Measurements from ENCODE around the gene CLASRP. TPM values are rescaled to one million over a fixed set of nuclear protein-coding genes. Genes with fewer than 3 reads are reported as not detected.

The CLASRP gene
- polyA plus RNA-seq, 6 donors from 2014 or later: 6.5 to 30.2 (median 9.7) TPM

DNA sequence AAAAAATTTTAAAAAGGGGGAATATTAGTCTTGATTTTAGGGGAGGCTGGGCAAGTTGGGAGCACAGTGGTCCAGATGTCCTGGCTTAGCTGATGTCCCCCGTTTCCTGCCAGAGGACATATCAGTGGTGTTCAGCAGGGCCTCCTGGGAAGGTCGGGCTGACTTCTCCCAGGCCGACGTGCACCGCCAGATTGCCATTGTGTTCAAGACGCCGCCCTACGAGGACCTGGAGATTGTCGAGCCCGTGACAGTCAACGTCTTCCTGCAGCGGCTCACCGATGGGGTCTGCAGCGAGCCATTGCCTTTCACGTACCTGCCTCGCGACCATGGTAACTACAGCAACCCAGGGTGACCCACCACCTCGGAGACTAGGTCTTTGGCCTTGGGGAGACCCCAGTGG lies 6.4 kb upstream of the CLASRP start:
- H3K36me3 Mint-ChIP-seq: peaks cover 10 to 13% of the 10 kb centered on the region in 2 donors
- peaks cover 0 to 4% (median 0%) of the 10 kb centered on the region in 7 donors for H3K9me3 Mint-ChIP-seq
- H3K4me3 Mint-ChIP-seq: peak overlapping the region in 1 of 8 donors; percentile 42
- no peak overlapping the region for H3K27ac Mint-ChIP-seq
- peaks cover 2 to 5% (median 4%) of the 10 kb centered on the region in 3 donors for H3K4me1 Mint-ChIP-seq
- H3K27me3 Mint-ChIP-seq: no peaks in the 10 kb centered on the region
- no peak for ATAC-seq (ENCODE audit: low read depth in 2 of 2)
- DNase-seq: no peak

DNA sequence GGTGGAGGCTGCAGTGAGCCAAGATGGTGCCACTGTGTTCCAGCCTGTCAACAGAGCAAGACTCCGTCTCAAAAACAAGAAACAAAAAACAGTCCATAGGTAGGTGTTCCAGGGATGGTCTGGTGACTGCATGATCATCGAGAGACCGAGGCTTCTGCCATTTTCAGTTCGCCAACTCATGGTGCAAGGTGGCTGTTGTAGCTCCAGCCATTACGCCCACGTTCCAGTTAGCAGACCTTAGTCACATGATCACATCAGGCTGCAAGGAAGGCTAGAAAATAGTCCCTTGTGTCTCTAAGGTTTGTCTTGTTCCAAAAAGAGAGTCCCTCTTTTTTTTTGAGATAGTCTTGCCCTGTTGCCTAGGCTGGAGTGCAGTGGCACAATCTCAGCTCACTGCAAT lies 3.1 kb upstream of the CLASRP start:
- Mint-ChIP-seq H3K27me3 (no peaks in the 10 kb centered on the region), H3K36me3 (peaks cover 12 to 27% of the 10 kb centered on the region in 2 donors), H3K4me3 (peak overlapping the region in 2 of 8 donors; percentile 25 to 41), H3K4me1 (peaks cover 21 to 24% (median 23%) of the 10 kb centered on the region in 3 donors), H3K27ac (peak overlapping the region in 1 of 6 donors; percentile 16), H3K9me3 (peaks cover 0 to 4% (median 0%) of the 10 kb centered on the region in 7 donors)
- no peak for DNase-seq
- no peak for ATAC-seq (ENCODE audit: low read depth in 2 of 2)

GRCh38 chr19:45037393-45038169 lies 1.3 kb upstream of the CLASRP start:
- peaks cover 5 to 36% of the 10 kb centered on the region in 2 donors for H3K36me3 Mint-ChIP-seq
- no peaks in the 10 kb centered on the region for H3K27me3 Mint-ChIP-seq
- ATAC-seq (ENCODE audit: low read depth in 2 of 2) (no peak), DNase-seq (no peak)
- peaks cover 0 to 4% (median 0%) of the 10 kb centered on the region in 7 donors for H3K9me3 Mint-ChIP-seq
- peaks cover 34 to 41% (median 40%) of the 10 kb centered on the region in 3 donors for H3K4me1 Mint-ChIP-seq
- H3K4me3 Mint-ChIP-seq: peak overlapping the region; percentile 38 to 100 (median 83)
- H3K27ac Mint-ChIP-seq: peak overlapping the region in 2 of 6 donors; percentile 38 to 92

- Mint-ChIP-seq H3K4me3 (peak overlapping the region; percentile 82 to 100 (median 98)), H3K27me3 (no peaks in the 10 kb centered on the region), H3K27ac (peak overlapping the region in 4 of 6 donors; percentile 83 to 98 (median 90)), H3K4me1 (peaks cover 30 to 46% (median 43%) of the 10 kb centered on the region in 3 donors), H3K9me3 (peaks cover 0 to 2% (median 0%) of the 10 kb centered on the region in 7 donors), H3K36me3 (peaks cover 0 to 28% of the 10 kb centered on the region in 2 donors)
- no peak for ATAC-seq (ENCODE audit: low read depth in 2 of 2)
- no peak for DNase-seq
Observed at GRCh38 chr19:45040059-45040771, 1.4 kb downstream of the CLASRP start.

DNA sequence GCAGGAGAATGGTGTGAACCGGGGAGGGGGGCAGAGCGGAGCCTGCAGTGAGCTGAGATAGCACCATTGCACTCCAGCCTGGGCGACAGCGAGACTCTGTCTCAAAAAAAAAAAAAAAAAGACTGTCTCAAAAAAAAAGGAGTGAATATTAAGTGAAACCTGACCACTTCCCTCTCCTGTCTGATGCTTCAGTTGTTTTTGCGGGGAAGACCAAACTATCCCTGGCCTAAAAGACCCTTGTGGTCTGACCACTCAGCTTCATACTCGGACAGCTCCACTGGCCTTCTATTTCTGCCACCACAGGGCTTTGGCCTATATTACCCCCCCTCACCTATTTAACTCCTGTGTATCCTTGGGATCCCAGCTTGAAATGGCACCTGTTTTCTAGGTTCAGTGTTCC lies 2.3 kb downstream of the CLASRP start:
- DNase-seq: no peak
- Mint-ChIP-seq H3K4me3 (peak overlapping the region; percentile 1 to 100 (median 88)), H3K4me1 (peaks cover 39 to 54% (median 50%) of the 10 kb centered on the region in 3 donors), H3K27me3 (no peaks in the 10 kb centered on the region), H3K27ac (peak overlapping the region; percentile 38 to 88 (median 76)), H3K36me3 (peaks cover 0 to 28% of the 10 kb centered on the region in 2 donors), H3K9me3 (no peaks in the 10 kb centered on the region)
- ATAC-seq (ENCODE audit: low read depth in 2 of 2): no peak

DNA sequence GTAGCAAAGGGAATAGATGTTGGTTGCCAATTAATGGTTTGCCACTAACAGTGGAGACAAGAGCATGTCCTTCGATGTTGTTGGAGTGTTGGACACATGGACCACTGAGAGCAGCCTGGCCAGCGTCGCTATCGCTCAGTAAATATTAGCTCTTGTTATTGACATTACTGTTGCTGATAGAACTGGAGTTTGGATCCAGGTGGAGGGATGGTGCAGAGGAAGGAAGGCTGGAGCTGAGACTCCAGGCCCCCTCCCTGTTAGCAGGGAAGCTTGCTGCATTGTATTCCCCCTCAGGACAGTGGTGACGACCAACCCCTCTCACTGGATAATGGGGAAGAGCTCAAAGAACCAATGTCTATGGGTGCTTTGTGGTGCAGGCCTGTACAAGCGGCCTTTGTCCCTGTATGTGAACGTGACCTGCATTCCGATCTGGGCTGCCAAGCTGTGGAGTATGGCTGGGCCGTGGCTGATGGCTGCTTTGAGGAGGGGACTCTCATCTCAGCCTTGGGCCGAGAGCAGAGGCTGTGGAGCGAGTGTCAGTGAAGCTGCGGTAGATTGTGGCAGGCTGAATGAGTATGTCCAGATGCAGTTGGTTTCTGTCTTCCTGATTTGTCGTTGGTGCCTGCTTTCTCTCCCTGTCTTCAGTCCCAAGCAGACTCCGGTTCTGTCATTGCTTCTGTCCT lies 7.0 kb downstream of the CLASRP start:
- DNase-seq (no peak), ATAC-seq (ENCODE audit: low read depth in 2 of 2) (no peak)
- no peaks in the 10 kb centered on the region for H3K9me3 Mint-ChIP-seq
- H3K27ac Mint-ChIP-seq: peak overlapping the region; percentile 15 to 86 (median 65)
- H3K27me3 Mint-ChIP-seq: no peaks in the 10 kb centered on the region
- peak overlapping the region in 7 of 8 donors; percentile 16 to 94 (median 88) for H3K4me3 Mint-ChIP-seq
- peaks cover 0 to 11% of the 10 kb centered on the region in 2 donors for H3K36me3 Mint-ChIP-seq
- peaks cover 51 to 75% (median 59%) of the 10 kb centered on the region in 3 donors for H3K4me1 Mint-ChIP-seq

- ATAC-seq (ENCODE audit: low read depth in 2 of 2): no peak
- DNase-seq: no peak
- Mint-ChIP-seq H3K27ac (peak overlapping the region in 5 of 6 donors; percentile 43 to 88 (median 85)), H3K9me3 (no peaks in the 10 kb centered on the region), H3K36me3 (peaks cover 0 to 8% of the 10 kb centered on the region in 2 donors), H3K4me3 (peak overlapping the region in 7 of 8 donors; percentile 76 to 94 (median 91)), H3K27me3 (no peaks in the 10 kb centered on the region), H3K4me1 (peaks cover 51 to 74% (median 55%) of the 10 kb centered on the region in 3 donors)
Observed at GRCh38 chr19:45046355-45046754, 7.5 kb downstream of the CLASRP start.

- H3K4me1 Mint-ChIP-seq: peaks cover 47 to 74% (median 55%) of the 10 kb centered on the region in 3 donors
- no peaks in the 10 kb centered on the region for H3K9me3 Mint-ChIP-seq
- H3K36me3 Mint-ChIP-seq: no peaks in the 10 kb centered on the region
- DNase-seq (peak; percentile 74), ATAC-seq (ENCODE audit: low read depth in 2 of 2) (peak; percentile 69 to 70)
- H3K27ac Mint-ChIP-seq: peak overlapping the region; percentile 90 to 98 (median 94)
- H3K4me3 Mint-ChIP-seq: peak overlapping the region; percentile 76 to 94 (median 92)
- H3K27me3 Mint-ChIP-seq: no peaks in the 10 kb centered on the region
Observed at GRCh38 chr19:45047188-45047797, 8.4 kb downstream of the CLASRP start.

DNA sequence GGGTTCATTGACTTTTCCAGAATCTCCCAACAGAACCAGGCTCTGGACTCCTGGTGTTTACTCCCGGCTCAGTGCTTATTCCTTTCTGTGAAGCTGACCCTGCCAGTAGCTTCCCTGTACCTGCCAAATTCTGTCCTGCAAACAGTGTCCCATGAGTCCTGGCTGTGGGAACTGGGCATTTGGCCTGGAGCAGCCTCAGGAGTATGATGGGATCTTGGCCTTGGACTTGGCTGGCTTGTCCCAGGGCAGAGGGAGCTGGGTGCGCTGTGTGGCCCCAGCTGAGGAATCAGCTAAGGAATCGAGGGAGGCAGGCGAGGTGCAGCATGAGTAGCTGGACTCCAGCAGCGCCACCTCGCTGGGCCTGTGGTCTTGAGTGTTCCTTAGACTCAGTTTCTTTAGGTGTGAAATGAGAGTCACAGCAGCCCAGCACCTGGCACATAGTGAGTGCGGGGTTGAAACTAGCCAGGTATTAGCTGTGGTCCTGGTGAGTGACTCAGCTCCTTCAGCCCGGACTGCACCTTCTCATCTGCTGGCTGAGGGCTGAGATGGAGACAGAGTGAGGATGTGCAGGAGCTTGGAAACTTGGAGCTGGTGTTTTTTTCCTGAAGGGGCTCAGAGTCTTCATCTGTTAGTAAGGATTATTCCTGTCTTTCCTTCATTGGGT lies 10.4 kb downstream of the CLASRP start:
- Mint-ChIP-seq H3K4me1 (peaks cover 55 to 86% (median 60%) of the 10 kb centered on the region in 3 donors), H3K27me3 (no peaks in the 10 kb centered on the region), H3K27ac (peak overlapping the region; percentile 67 to 93 (median 89)), H3K9me3 (no peaks in the 10 kb centered on the region), H3K36me3 (no peaks in the 10 kb centered on the region), H3K4me3 (peak overlapping the region; percentile 8 to 77 (median 60))
- ATAC-seq (ENCODE audit: low read depth in 2 of 2) (no peak), DNase-seq (no peak)

GRCh38 chr19:45050036-45050435 lies 11.2 kb downstream of the CLASRP start:
- ATAC-seq (ENCODE audit: low read depth in 2 of 2) (no peak), DNase-seq (no peak)
- peak overlapping the region; percentile 38 to 93 (median 89) for H3K27ac Mint-ChIP-seq
- H3K9me3 Mint-ChIP-seq: no peaks in the 10 kb centered on the region
- peaks cover 58 to 85% (median 67%) of the 10 kb centered on the region in 3 donors for H3K4me1 Mint-ChIP-seq
- peak overlapping the region in 6 of 8 donors; percentile 40 to 77 (median 65) for H3K4me3 Mint-ChIP-seq
- no peaks in the 10 kb centered on the region for H3K27me3 Mint-ChIP-seq
- peaks cover 0 to 8% of the 10 kb centered on the region in 2 donors for H3K36me3 Mint-ChIP-seq

DNA sequence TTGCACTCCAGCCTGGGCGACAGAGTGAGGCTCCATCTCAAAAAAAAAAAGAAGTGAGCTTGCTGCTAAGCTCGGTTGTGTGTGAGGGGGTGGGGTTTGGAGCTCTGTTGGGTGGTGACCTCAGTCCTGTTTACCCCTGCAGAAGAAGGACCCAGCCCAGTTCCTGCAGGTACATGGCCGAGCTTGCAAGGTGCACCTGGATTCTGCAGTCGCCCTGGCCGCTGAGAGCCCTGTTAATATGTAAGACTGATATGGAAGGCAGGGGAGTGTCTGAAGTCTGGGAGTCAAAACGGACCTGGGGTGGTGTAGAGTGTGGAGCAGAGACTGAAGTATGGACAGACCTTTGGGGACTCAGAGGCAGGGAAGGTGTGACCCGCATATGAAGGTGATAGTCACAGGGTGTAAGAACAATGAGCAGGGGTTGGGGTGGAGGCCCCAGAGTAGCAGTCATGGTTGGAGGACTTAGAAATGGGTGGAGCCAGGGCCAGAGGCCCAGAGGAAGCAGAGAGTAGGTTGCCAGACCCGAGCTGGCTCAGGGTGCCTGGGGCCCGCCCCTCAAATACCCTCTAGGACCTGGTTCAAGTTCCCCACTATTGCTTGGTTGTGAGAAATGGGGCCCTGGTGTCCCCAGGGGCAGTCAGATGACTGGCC lies 13.2 kb downstream of the CLASRP start:
- Mint-ChIP-seq H3K9me3 (no peaks in the 10 kb centered on the region), H3K27ac (peak overlapping the region; percentile 76 to 97 (median 92)), H3K4me1 (peaks cover 46 to 74% (median 62%) of the 10 kb centered on the region in 3 donors), H3K27me3 (no peaks in the 10 kb centered on the region), H3K4me3 (peak overlapping the region; percentile 77 to 90 (median 80)), H3K36me3 (peaks cover 0 to 22% of the 10 kb centered on the region in 2 donors)
- DNase-seq (peak; percentile 75), ATAC-seq (ENCODE audit: low read depth in 2 of 2) (peak; percentile 86)

- H3K27ac Mint-ChIP-seq: peak overlapping the region in 4 of 6 donors; percentile 28 to 86 (median 59)
- H3K4me3 Mint-ChIP-seq: peak overlapping the region in 1 of 8 donors; percentile 17
Observed at GRCh38 chr19:45056831-45057230, 18.0 kb downstream of the CLASRP start.

More at GRCh38 chr19:45056831-45057230, 18.0 kb downstream of the CLASRP start:
- no peak for ATAC-seq (ENCODE audit: low read depth in 2 of 2)
- H3K4me1 Mint-ChIP-seq: peaks cover 50 to 63% (median 54%) of the 10 kb centered on the region in 3 donors
- no peaks in the 10 kb centered on the region for H3K9me3 Mint-ChIP-seq
- DNase-seq: no peak
- H3K36me3 Mint-ChIP-seq: peaks cover 10 to 54% of the 10 kb centered on the region in 2 donors
- no peaks in the 10 kb centered on the region for H3K27me3 Mint-ChIP-seq

Data from naive B cell (primary cell).